Smooth muscle cell (in vitro differentiated cells): ENCODE results near the gene BRSK2. TPM values are rescaled to one million over a fixed set of nuclear protein-coding genes. Genes with fewer than 3 reads are reported as not detected.

Experiments used
- DNase-seq: peaks from one replicate; lab custom pipeline; 2025; ENCODE audit not compliant: unreplicated experiment; lab: John Stamatoyannopoulos, UW
- H2AFZ ChIP-seq: fragments of 200-600 bp; sonication (generic); 2 replicates; pipeline ENCODE4 v1.6.0; 2016; ENCODE audit warnings: antibody characterized with exemption, low read depth, mild to moderate bottlenecking
- H3F3A ChIP-seq: fragments of 200-600 bp; sonication (generic); 2 replicates; pipeline ENCODE4 v1.6.0; 2017; ENCODE audit warnings: antibody characterized with exemption, low read depth
- H3K27ac ChIP-seq: fragments of 200-600 bp; sonication (generic); 2 replicates; pipeline ENCODE4 v1.5.1; 2016; ENCODE audit warnings: low read depth, mild to moderate bottlenecking
- H3K27me3 ChIP-seq: fragments of 200-600 bp; sonication (generic); 2 replicates; pipeline ENCODE4 v1.6.1; 2016; ENCODE audit warnings: low read depth, mild to moderate bottlenecking
- H3K36me3 ChIP-seq: fragments of 200-600 bp; sonication (generic); 2 replicates; pipeline ENCODE4 v1.5.1; 2016; ENCODE audit warnings: low read depth
- H3K4me1 ChIP-seq: fragments of 200-600 bp; sonication (generic); 2 replicates; pipeline ENCODE4 v1.5.1; 2016; ENCODE audit warnings: low read depth
- H3K4me2 ChIP-seq: fragments of 200-600 bp; sonication (generic); 2 replicates; pipeline ENCODE4 v1.6.0; 2016; ENCODE audit warnings: mild to moderate bottlenecking
- H3K4me3 ChIP-seq: fragments of 200-600 bp; sonication (generic); 2 replicates; pipeline ENCODE4 v1.5.1; 2016; ENCODE audit warnings: mild to moderate bottlenecking
- H3K79me2 ChIP-seq: fragments of 200-600 bp; sonication (generic); 2 replicates; pipeline ENCODE4 v1.6.0; 2016; ENCODE audit warnings: low read depth, mild to moderate bottlenecking
- H3K9ac ChIP-seq: fragments of 200-600 bp; sonication (generic); 2 replicates; pipeline ENCODE4 v1.6.0; 2016; ENCODE audit warnings: low read depth
- H3K9me3 ChIP-seq: fragments of 200-600 bp; sonication (generic); replicated peaks from 2 replicates; pipeline ENCODE4 v1.5.1; 2016; ENCODE audit warnings: low read depth
- H4K20me1 ChIP-seq: fragments of 200-600 bp; sonication (generic); 2 replicates; pipeline ENCODE4 v1.6.0; 2016; ENCODE audit warnings: low read depth
- CTCF ChIP-seq: fragments of 200-600 bp; sonication (generic); IDR thresholded peaks from 2 replicates; pipeline ENCODE4 v1.5.1; 2017; ENCODE audit warnings: borderline replicate concordance, mild to moderate bottlenecking, antibody characterized with exemption; ENCODE audit not compliant: insufficient read depth, poor library complexity, severe bottlenecking
- WGBS: methylation state at CpG from one replicate; pipeline ENCODE4 v1.1.7; 2016; ENCODE audit warnings: low lambda C conversion rate; 5-methylcytosine and 5-hydroxymethylcytosine counted together
- polyA plus RNA-seq: library from polyadenylated mRNA; unstranded; fragments of >200 nt; fragmentation: Nextera tagmentation; extraction: Ambion mirVana; gene quantifications from 2 replicates; pipeline ENCODE4 v1.2.1, GENCODE V29; 2016
- total RNA-seq: library from RNA; depleted of rRNA; stranded (reverse); fragments of >200 nt; gene quantifications from 2 replicates; pipeline ENCODE4 v1.2.3, GENCODE V29; 2014

BRSK2 gene
- total and polyA plus RNA-seq, 2 experiments from 2014 or later = 1.5 to 5.2 TPM

DNA sequence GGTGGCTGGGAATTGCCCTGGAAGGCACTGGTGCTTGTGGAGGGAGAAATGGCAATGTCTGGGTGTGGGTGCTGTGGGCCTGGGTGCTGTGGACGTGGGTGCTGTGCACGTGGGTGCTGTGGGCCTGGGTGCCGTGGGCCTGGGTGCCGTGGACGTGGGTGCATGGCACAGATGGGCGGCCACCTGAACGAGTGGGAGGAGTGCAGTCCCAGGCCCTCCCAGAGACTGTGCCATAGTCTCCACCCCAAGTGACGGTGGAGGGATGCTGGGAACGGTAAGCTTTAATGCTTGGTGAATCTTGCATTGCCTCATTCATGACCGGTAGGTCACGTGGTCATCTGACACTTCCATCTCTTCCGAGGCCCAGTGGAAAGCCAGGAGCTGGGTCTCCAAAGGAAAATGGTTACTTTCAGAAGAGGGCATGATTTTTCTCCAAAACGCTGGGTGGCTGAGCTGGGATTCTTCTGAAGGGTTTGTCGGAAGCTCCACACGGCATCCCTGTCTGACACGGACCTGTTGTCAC lies 28.8 kb upstream of the BRSK2 start:
- no peak for TF ChIP-seq CTCF
- Histone ChIP-seq H3K4me2 (no peak overlapping the region), H3K79me2 (no peaks in the 10 kb centered on the region), H3F3A (no peaks in the 10 kb centered on the region), H3K27me3 (no peaks in the 10 kb centered on the region), H3K4me1 (no peaks in the 10 kb centered on the region), H3K4me3 (no peak overlapping the region), H3K27ac (no peak overlapping the region), H3K9me3 (no peaks in the 10 kb centered on the region), H3K36me3 (no peaks in the 10 kb centered on the region), H3K9ac (no peak overlapping the region), H4K20me1 (no peaks in the 10 kb centered on the region), H2AFZ (no peak overlapping the region)
- no peak for DNase-seq
- WGBS = 87% methylated on average over 16 of the region's 16 CpGs

DNA sequence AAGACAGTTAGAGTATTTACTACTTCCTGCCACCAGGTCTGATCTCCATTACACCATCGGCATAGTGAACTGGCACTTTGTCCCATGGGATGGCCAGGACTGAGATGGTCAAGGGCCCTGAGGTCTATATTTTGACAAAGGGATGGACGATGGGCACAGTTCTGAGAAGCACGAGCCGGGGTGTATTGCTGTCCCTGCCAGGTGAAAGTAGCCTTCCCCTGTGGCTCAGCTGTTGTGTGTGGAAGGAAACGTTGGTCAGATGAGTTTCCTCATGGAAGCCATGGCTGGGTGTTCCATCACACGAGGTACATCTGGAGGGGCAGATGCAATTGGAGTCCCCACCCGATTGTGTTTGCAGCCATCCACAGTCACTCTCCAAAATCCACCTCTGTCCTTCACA lies 27.9 kb upstream of the BRSK2 start:
- no peak for DNase-seq
- 78% methylated on average over 7 of the region's 7 CpGs for WGBS
- Histone ChIP-seq H3K9me3 (no peaks in the 10 kb centered on the region), H3K4me1 (no peaks in the 10 kb centered on the region), H3K27me3 (no peaks in the 10 kb centered on the region), H2AFZ (no peak overlapping the region), H3K4me2 (no peak overlapping the region), H3K27ac (no peak overlapping the region), H3F3A (no peaks in the 10 kb centered on the region), H4K20me1 (no peaks in the 10 kb centered on the region), H3K9ac (no peak overlapping the region), H3K4me3 (no peak overlapping the region), H3K79me2 (no peaks in the 10 kb centered on the region), H3K36me3 (no peaks in the 10 kb centered on the region)
- TF ChIP-seq CTCF = no peak

GRCh38 chr11:1367721-1368120 lies 22.0 kb upstream of the BRSK2 start:
- no peak for TF ChIP-seq CTCF
- H3K79me2 ChIP-seq = no peaks in the 10 kb centered on the region

GRCh38 chr11:1368216-1368615 lies 21.5 kb upstream of the BRSK2 start:
- Histone ChIP-seq H3K36me3 (no peaks in the 10 kb centered on the region), H3K9ac (no peak overlapping the region), H3K4me1 (no peaks in the 10 kb centered on the region), H3F3A (no peaks in the 10 kb centered on the region), H3K4me3 (no peak overlapping the region), H3K79me2 (no peaks in the 10 kb centered on the region), H4K20me1 (no peaks in the 10 kb centered on the region), H3K9me3 (no peaks in the 10 kb centered on the region), H3K27ac (no peak overlapping the region), H3K4me2 (no peak overlapping the region), H2AFZ (no peak overlapping the region), H3K27me3 (no peaks in the 10 kb centered on the region)
- 86% methylated on average over 9 of the region's 9 CpGs for WGBS
- DNase-seq = no peak
- TF ChIP-seq CTCF = no peak

More at GRCh38 chr11:1367721-1368120, 22.0 kb upstream of the BRSK2 start:
- DNase-seq = no peak
- no peaks in the 10 kb centered on the region for H3K4me1 ChIP-seq
- no peaks in the 10 kb centered on the region for H3K9me3 ChIP-seq
- no peak overlapping the region for H3K27ac ChIP-seq
- no peaks in the 10 kb centered on the region for H3F3A ChIP-seq
- no peak overlapping the region for H3K9ac ChIP-seq
- no peak overlapping the region for H3K4me2 ChIP-seq
- H3K36me3 ChIP-seq = no peaks in the 10 kb centered on the region
- H3K4me3 ChIP-seq = no peak overlapping the region
- no peak overlapping the region for H2AFZ ChIP-seq
- H4K20me1 ChIP-seq = no peaks in the 10 kb centered on the region
- WGBS = 88% methylated on average over 8 of the region's 8 CpGs
- H3K27me3 ChIP-seq = no peaks in the 10 kb centered on the region
